ENCODE data around the gene IQSEC1. TPM values are rescaled to one million over a fixed set of nuclear protein-coding genes. Genes with fewer than 3 reads are reported as not detected.

The IQSEC1 gene
- total RNA-seq, 1 donor = 22.1 TPM

DNA sequence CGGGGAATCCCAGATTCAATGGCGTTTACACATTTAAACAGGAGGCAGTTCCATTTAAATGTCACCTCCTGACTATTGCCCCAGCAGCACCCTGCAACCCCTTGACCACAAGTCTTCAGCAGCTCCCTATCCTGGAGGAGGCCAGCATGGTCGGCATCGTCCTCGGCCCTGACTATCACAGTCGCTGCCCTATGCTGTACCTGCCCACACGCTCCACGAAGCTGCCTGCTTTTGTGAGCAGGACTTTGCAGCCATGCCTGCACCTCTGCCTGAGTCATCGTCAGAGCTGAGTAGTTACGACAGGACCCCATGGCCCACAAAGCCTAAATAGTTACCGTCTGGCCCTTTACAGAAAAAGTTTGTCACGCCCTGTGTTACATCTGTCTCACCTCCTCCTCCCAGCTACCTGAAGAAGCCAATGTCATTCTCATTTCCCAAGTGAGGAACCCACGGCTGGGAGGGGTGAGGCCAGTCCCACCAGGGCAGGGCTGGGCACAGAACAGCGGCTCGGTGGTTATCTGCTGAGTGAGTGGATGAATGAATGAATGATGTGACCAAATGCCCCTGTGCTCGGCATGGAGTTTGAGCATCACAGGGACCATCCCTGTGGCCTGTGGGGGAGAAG lies 47.8 kb upstream of the IQSEC1 start:
- Histone ChIP-seq H3K9me3 (ENCODE audit: low read depth, low read length) (no peaks in the 10 kb centered on the region), H3K79me2 (ENCODE audit: insufficient read depth, low read length) (no peaks in the 10 kb centered on the region), H2AFZ (ENCODE audit: low read length) (no peak overlapping the region), H3K27me3 (ENCODE audit: insufficient read depth, low read length) (peaks cover 13% of the 10 kb centered on the region), H3K4me1 (ENCODE audit: insufficient read depth, low read length) (no peaks in the 10 kb centered on the region), H3K4me2 (ENCODE audit: insufficient read depth, low read length) (no peak overlapping the region), H4K20me1 (ENCODE audit: insufficient read depth, low read length) (no peaks in the 10 kb centered on the region), H3K4me3 (ENCODE audit: insufficient read depth, low read length) (no peak overlapping the region), H3K27ac (ENCODE audit: low read depth, low read length) (no peak overlapping the region), H3K36me3 (ENCODE audit: insufficient read depth, low read length) (no peaks in the 10 kb centered on the region)
- TF ChIP-seq, protein P1, sequence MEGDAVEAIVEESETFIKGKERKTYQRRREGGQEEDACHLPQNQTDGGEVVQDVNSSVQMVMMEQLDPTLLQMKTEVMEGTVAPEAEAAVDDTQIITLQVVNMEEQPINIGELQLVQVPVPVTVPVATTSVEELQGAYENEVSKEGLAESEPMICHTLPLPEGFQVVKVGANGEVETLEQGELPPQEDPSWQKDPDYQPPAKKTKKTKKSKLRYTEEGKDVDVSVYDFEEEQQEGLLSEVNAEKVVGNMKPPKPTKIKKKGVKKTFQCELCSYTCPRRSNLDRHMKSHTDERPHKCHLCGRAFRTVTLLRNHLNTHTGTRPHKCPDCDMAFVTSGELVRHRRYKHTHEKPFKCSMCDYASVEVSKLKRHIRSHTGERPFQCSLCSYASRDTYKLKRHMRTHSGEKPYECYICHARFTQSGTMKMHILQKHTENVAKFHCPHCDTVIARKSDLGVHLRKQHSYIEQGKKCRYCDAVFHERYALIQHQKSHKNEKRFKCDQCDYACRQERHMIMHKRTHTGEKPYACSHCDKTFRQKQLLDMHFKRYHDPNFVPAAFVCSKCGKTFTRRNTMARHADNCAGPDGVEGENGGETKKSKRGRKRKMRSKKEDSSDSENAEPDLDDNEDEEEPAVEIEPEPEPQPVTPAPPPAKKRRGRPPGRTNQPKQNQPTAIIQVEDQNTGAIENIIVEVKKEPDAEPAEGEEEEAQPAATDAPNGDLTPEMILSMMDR (IDR thresholded peaks at IDR 0.05; ENCODE audit: extremely low read depth, low read depth, low read length) = no peak
- peak; percentile 15 for DNase-seq (ENCODE audit: insufficient read length, low spot score, missing footprints)

DNA sequence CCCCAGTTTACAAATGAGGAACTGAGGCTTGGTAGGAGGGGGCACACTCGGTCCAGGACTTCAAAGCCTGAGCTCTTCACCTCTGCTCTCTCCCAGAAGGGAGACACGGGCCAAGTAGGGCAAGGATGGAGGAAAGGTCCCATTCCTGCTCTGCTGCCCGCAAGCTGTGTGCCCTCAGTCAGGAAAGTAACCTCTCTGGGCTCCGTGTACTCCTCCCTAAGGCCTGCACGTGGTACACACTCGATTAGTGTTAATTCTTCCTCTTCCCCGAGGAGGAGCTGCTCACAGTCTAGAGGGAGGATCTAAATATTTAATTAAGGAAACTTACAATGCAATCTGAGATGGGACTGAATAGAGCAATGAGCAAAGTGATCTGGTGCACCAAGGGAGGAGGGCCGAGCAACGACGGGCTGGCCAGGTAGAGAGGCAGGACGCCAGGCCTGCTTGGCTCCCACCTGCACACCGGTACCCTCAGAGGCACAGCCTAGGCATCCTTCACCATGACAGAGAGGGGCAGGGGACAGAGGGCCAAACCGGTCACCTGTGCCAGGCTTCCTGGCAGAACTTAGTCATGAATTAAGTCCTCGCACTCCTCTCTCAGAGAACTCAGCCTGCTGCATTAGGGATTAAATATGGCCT lies 47.2 kb upstream of the IQSEC1 start:
- Histone ChIP-seq H2AFZ (ENCODE audit: low read length) (no peak overlapping the region), H4K20me1 (ENCODE audit: insufficient read depth, low read length) (no peaks in the 10 kb centered on the region), H3K27me3 (ENCODE audit: insufficient read depth, low read length) (peaks cover 13% of the 10 kb centered on the region), H3K9me3 (ENCODE audit: low read depth, low read length) (no peaks in the 10 kb centered on the region), H3K4me1 (ENCODE audit: insufficient read depth, low read length) (no peaks in the 10 kb centered on the region), H3K27ac (ENCODE audit: low read depth, low read length) (no peak overlapping the region), H3K36me3 (ENCODE audit: insufficient read depth, low read length) (no peaks in the 10 kb centered on the region), H3K79me2 (ENCODE audit: insufficient read depth, low read length) (no peaks in the 10 kb centered on the region), H3K4me2 (ENCODE audit: insufficient read depth, low read length) (no peak overlapping the region), H3K4me3 (ENCODE audit: insufficient read depth, low read length) (no peak overlapping the region)
- TF ChIP-seq, protein P1 (IDR thresholded peaks at IDR 0.05; ENCODE audit: extremely low read depth, low read depth, low read length) = no peak
- peak; percentile 3 for DNase-seq (ENCODE audit: insufficient read length, low spot score, missing footprints)

DNA sequence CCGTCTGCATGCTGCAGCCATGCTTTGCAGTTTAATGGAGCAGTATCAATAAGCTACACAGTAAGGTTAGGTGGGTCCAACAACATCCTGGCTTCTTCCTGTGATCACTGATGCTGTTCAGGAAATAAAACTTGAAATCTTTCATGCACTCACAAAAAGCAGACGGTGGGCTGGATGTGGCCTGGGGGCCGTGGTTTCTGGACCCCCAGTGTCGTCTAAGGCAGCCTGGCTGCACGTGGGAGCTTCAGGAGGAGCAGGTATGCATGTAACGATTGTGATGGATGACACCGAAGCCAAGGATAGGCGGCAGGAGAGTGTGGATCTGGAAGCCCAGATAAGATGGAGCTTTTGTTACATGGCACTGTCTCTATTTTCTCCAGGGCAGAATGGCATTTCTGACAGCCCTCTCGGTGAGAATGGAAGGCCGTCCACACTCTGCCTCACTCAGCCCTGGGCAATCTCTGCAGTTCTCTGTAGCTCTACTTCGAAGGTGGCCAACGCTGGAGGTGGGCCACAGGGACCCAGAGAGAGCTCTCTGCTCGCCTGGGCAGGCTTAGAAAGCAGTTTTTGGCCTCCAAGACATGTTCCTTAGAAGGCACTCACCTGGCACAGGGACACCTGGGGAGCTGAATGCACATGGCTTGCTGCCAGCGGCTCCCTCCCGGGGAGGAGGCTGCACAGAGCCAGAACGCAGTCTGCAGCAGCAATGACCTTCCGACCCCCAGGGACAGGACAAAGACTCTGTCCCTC lies 46.4 kb upstream of the IQSEC1 start:
- Histone ChIP-seq H3K4me3 (ENCODE audit: insufficient read depth, low read length) (no peak overlapping the region), H3K27me3 (ENCODE audit: insufficient read depth, low read length) (peaks cover 13% of the 10 kb centered on the region), H3K27ac (ENCODE audit: low read depth, low read length) (no peak overlapping the region), H3K4me1 (ENCODE audit: insufficient read depth, low read length) (no peaks in the 10 kb centered on the region), H3K4me2 (ENCODE audit: insufficient read depth, low read length) (no peak overlapping the region), H4K20me1 (ENCODE audit: insufficient read depth, low read length) (no peaks in the 10 kb centered on the region), H3K79me2 (ENCODE audit: insufficient read depth, low read length) (no peaks in the 10 kb centered on the region), H2AFZ (ENCODE audit: low read length) (no peak overlapping the region), H3K9me3 (ENCODE audit: low read depth, low read length) (no peaks in the 10 kb centered on the region), H3K36me3 (ENCODE audit: insufficient read depth, low read length) (no peaks in the 10 kb centered on the region)
- TF ChIP-seq, protein P1 (IDR thresholded peaks at IDR 0.05; ENCODE audit: extremely low read depth, low read depth, low read length) = no peak
- peak; percentile 10 for DNase-seq (ENCODE audit: insufficient read length, low spot score, missing footprints)

DNA sequence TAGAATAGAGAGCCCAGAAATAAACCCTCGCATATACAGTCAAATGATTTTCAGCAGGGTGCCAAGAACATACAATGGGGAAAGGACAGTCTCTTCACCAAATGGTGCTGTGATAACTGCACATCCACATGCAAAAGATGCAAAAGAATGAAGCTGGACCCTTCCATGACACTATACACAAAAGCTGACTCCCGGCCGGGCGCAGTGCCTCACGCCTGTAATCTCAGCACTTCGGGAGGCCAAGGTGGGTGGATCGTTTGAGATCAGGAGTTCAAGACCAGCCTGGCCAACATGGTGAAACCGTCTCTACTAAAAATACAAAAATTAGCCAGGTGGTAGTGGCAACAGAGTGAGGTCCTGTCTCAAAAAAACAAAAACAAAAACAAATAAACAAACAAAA lies 43.2 kb upstream of the IQSEC1 start:
- Histone ChIP-seq H3K79me2 (ENCODE audit: insufficient read depth, low read length) (no peaks in the 10 kb centered on the region), H2AFZ (ENCODE audit: low read length) (no peak overlapping the region), H3K27ac (ENCODE audit: low read depth, low read length) (no peak overlapping the region), H4K20me1 (ENCODE audit: insufficient read depth, low read length) (no peaks in the 10 kb centered on the region), H3K4me1 (ENCODE audit: insufficient read depth, low read length) (no peaks in the 10 kb centered on the region), H3K9me3 (ENCODE audit: low read depth, low read length) (no peaks in the 10 kb centered on the region), H3K27me3 (ENCODE audit: insufficient read depth, low read length) (peaks cover 13% of the 10 kb centered on the region), H3K36me3 (ENCODE audit: insufficient read depth, low read length) (no peaks in the 10 kb centered on the region), H3K4me3 (ENCODE audit: insufficient read depth, low read length) (no peak overlapping the region), H3K4me2 (ENCODE audit: insufficient read depth, low read length) (no peak overlapping the region)
- DNase-seq (ENCODE audit: insufficient read length, low spot score, missing footprints) = peak; percentile 18
- TF ChIP-seq, protein P1 (IDR thresholded peaks at IDR 0.05; ENCODE audit: extremely low read depth, low read depth, low read length) = no peak
